Right lobe of liver (tissue), 6 donors: ENCODE data around the gene ZNF12. TPM values are rescaled to one million over a fixed set of nuclear protein-coding genes. Genes with fewer than 3 reads are reported as not detected.
A peak's percentile ranks its signal among the peaks of the same experiment; 100 is the strongest.
"Not testable (repeated sequence)": the region's sequence is repeated elsewhere in the genome, so short reads cannot be mapped to it uniquely, and the experiment has no call there.

Experiments used
- ATAC-seq, 4 donors: fragments of 200-7000 bp; cut with Tn5 transposase; one replicate each; pipeline ENCODE4 v1.9.1; 2020; ENCODE audit warnings: mild to moderate bottlenecking in 4 of 4, moderate library complexity in 4 of 4
- DNase-seq, 3 donors: peaks; one replicate each; pipeline ENCODE4 v3.0.0-alpha.2; 2020
- H3K27ac ChIP-seq, 3 donors: fragments of 200-600 bp; one replicate each; pipeline ENCODE4 v1.8.0; 2022
- H3K27me3 ChIP-seq, 2 donors: fragments of 200-600 bp; one replicate each; pipeline ENCODE4 v1.8.0; 2022
- H3K36me3 ChIP-seq, 4 donors: fragments of 200-600 bp; sonication (generic) in 1 of 4; one replicate each; pipeline versions ENCODE4 v1.5.1 to v1.8.0; 2017 to 2022; ENCODE audit warnings: control low read depth in 1 of 4
- H3K4me1 ChIP-seq, 4 donors: fragments of 200-600 bp; sonication (generic) in 1 of 4; one replicate each; pipeline versions ENCODE4 v1.5.1 to v1.8.0; 2017 to 2022; ENCODE audit warnings: control low read depth in 1 of 4
- H3K4me3 ChIP-seq, 3 donors: fragments of 200-600 bp; one replicate each; pipeline ENCODE4 v1.8.0; 2022
- H3K9me3 ChIP-seq, 4 donors: fragments of 200-600 bp; sonication (generic) in 1 of 4; one replicate each; pipeline versions ENCODE4 v1.5.1 to v1.8.0; 2017 to 2022; ENCODE audit warnings: control low read depth in 1 of 4
- CTCF ChIP-seq, 4 donors: fragments of 200-600 bp in 3 of 4; fragments of 450-650 bp in 1 of 4; IDR thresholded peaks; one replicate each; pipeline versions ENCODE4 v1.5.1 to v1.8.0; 2016 to 2022; ENCODE audit warnings: antibody characterized with exemption in 4 of 4, mild to moderate bottlenecking in 2 of 4
- POLR2A ChIP-seq: fragments of 450-650 bp; IDR thresholded peaks from one replicate; pipeline ENCODE4 v1.6.1; 2017; ENCODE audit warnings: antibody characterized with exemption, mild to moderate bottlenecking
- WGBS: methylation state at CpG from one replicate; pipeline ENCODE4 v1.1.6; 2018; ENCODE audit warnings: low coverage, low lambda C conversion rate; ENCODE audit not compliant: insufficient coverage; ENCODE audit errors: missing lambda C conversion rate; 5-methylcytosine and 5-hydroxymethylcytosine counted together
- intact Hi-C, 2 donors: fragments of 100-400 bp; cut with DNase I; formaldehyde crosslinking; loops; one replicate each; pipeline versions ENCODE4 v1.11.2 to v1.14.1; 2022
- total RNA-seq, 6 experiments: library from RNA; depleted of rRNA in 2 of 6; stranded (reverse); fragments of >200 nt in 2 of 6; fragmentation: NEBNext Ultra II Directional in 3 of 6; extraction: Animal tissue kit (Norgen Biotek cat#: 25700) in 3 of 6; gene quantifications; one replicate each; pipeline versions ENCODE4 v1.1.0 to v1.2.4, GENCODE V29; 2016 to 2023
- donor health status: DM: no; HTN: yes; CAD: no.
- donor health status: DM: no; HTN: no; CAD: no.
- donor health status: DM: no; HTN: no; CAD: no.
- donor health status: DM: no; HTN: yes; CAD: no.
- donor health status: DM: no; HTN: yes; CAD: no.

ZNF12 gene
- total RNA-seq, 6 experiments from 2014 or later, result 5.4 to 11.1 (median 10.5) TPM

- WGBS, result 70% methylated on average over 6 of the region's 6 CpGs
- Histone ChIP-seq H3K27me3 (no peaks in the 10 kb centered on the region), H3K9me3 (no peaks in the 10 kb centered on the region), H3K27ac (no peak overlapping the region), H3K36me3 (no peaks in the 10 kb centered on the region), H3K4me1 (no peaks in the 10 kb centered on the region), H3K4me3 (no peak overlapping the region)
- intact Hi-C loops, result no loop called here
- no peak for TF ChIP-seq CTCF (IDR thresholded peaks at IDR 0.05)
- TF ChIP-seq POLR2A, result no peak
- no peak for ATAC-seq
- DNase-seq, result no peak
Observed at GRCh38 chr7:6718124-6718523, 11.4 kb upstream of the ZNF12 start.

- H3K4me3 ChIP-seq, H3K27me3 ChIP-seq, intact Hi-C loops, DNase-seq, H3K27ac ChIP-seq, H3K36me3 ChIP-seq, H3K9me3 ChIP-seq, H3K4me1 ChIP-seq, ATAC-seq: not testable (repeated sequence)
- WGBS, result 72% methylated on average over 2 of the region's 9 CpGs
Observed at GRCh38 chr7:6715898-6716297, 9.2 kb upstream of the ZNF12 start.

- ATAC-seq (no peak), DNase-seq (no peak)
- Histone ChIP-seq H3K36me3 (no peaks in the 10 kb centered on the region), H3K4me3 (no peak overlapping the region), H3K27ac (no peak overlapping the region), H3K27me3 (no peaks in the 10 kb centered on the region), H3K9me3 (no peaks in the 10 kb centered on the region), H3K4me1 (no peaks in the 10 kb centered on the region)
- TF ChIP-seq POLR2A (no peak), CTCF (IDR thresholded peaks at IDR 0.05) (no peak)
- intact Hi-C loops, result no loop called here
- WGBS, result 77% methylated on average over 3 of the region's 5 CpGs
Observed at GRCh38 chr7:6714360-6714759, 7.6 kb upstream of the ZNF12 start.

- DNase-seq (peak in 1 of 3 donors; percentile 55), ATAC-seq (peak in 2 of 4 donors; percentile 20 to 65)
- Histone ChIP-seq H3K27me3 (no peaks in the 10 kb centered on the region), H3K27ac (no peak overlapping the region), H3K4me3 (no peak overlapping the region), H3K36me3 (no peaks in the 10 kb centered on the region), H3K9me3 (no peaks in the 10 kb centered on the region), H3K4me1 (peaks cover 0 to 20% (median 4%) of the 10 kb centered on the region in 4 donors)
- WGBS, result 33% methylated on average over 6 of the region's 6 CpGs
- intact Hi-C loops, result no loop called here
- no peak for TF ChIP-seq POLR2A
- TF ChIP-seq CTCF (IDR thresholded peaks at IDR 0.05), result no peak
Observed at GRCh38 chr7:6709808-6710207, 3.1 kb upstream of the ZNF12 start.

- Histone ChIP-seq H3K4me1 (peaks cover 0 to 23% (median 4%) of the 10 kb centered on the region in 4 donors), H3K4me3 (peak overlapping the region in 1 of 3 donors; percentile 0), H3K27me3 (no peaks in the 10 kb centered on the region), H3K36me3 (peaks cover 0 to 8% (median 6%) of the 10 kb centered on the region in 4 donors), H3K9me3 (no peaks in the 10 kb centered on the region), H3K27ac (no peak overlapping the region)
- TF ChIP-seq CTCF (IDR thresholded peaks at IDR 0.05) (no peak), POLR2A (no peak)
- no peak for DNase-seq
- ATAC-seq, result peak in 1 of 4 donors; percentile 33
- intact Hi-C loops, result no loop called here
- 32% methylated on average over 3 of the region's 3 CpGs for WGBS
Observed at GRCh38 chr7:6708304-6708703, 1.6 kb upstream of the ZNF12 start.
